ENCODE data around the gene GALNTL6. TPM values are rescaled to one million over a fixed set of nuclear protein-coding genes. Genes with fewer than 3 reads are reported as not detected.
"Not testable (repeated sequence)": the region's sequence is repeated elsewhere in the genome, so short reads cannot be mapped to it uniquely, and the experiment has no call there.

The GALNTL6 gene
- total RNA-seq, 1 experiment from 2014 or later, result not detected

DNA sequence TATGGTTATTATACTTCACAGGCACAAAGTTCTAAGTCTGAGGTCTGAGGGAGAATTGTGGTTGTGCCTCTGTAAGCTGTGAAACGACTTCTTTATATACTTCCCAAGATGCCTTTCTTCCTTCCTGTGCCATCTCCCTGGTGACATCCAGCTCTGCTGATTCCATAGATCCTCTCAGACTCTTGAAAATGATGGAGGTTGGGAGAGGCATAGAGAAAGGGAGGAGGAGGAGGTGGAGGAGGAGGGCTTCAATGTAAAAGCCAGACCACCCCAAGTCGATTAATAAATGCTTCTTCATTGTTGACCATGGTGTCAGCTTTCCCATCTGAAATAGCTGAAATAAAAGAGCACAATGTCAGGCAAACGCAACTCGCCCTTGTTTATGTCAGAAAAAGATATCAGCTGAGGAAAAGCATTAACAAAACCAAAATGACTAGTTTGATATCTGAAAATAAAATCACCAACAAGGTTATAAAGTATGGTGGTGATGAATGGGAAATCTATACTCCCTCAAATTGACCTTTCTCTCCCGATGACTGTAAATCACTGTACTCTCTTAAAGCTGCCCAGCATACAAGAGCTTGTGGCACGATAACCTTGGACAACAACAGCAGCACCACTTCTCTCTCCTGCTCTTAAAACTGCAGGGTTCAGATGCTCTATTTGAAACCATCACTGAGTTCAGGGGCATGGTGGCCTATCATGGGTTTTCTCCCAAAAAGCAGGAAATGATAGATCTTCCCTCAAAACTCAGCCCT lies 1125.0 kb downstream of the GALNTL6 start:
- no peak for DNase-seq (ENCODE audit: low spot score)

DNA sequence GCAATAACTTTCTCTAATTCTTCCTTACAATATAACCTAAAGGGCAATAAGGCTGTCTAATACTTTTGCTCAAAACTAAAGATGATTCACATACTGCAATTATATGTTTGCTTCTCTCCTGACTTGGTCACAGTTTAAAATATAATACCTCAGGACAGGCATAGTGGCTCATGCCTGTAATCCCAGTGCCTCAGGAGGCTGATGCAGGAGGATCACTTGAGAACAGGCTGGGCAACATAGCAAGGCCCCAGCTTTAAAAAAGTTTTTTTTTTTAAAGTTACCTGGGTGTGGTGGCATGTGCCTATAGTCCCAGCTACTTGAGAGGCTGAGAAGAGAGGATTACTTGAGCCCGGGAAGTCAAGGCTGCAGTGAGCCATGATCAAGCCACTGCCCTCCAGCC lies 1125.7 kb downstream of the GALNTL6 start:
- no peak for DNase-seq (ENCODE audit: low spot score)

DNA sequence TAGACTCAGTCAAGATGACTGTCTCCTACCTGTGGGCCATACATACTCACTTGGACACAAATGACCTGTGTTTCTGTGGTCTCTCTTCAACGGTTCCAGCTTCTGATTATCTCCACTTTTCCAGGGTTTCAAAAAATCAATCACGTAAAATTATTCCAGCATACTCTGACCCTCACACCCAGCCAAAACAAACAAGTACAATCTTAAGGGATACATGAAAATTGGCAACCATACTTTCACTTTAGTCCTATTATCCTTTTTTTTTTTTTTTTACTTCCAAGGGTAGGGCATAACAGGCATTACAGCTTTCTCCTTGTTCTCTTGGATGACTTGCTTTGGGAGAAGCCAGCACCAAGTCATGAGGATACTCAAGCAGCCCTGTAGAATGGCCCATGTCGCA lies 1129.6 kb downstream of the GALNTL6 start:
- no peak for DNase-seq (ENCODE audit: low spot score)

DNA sequence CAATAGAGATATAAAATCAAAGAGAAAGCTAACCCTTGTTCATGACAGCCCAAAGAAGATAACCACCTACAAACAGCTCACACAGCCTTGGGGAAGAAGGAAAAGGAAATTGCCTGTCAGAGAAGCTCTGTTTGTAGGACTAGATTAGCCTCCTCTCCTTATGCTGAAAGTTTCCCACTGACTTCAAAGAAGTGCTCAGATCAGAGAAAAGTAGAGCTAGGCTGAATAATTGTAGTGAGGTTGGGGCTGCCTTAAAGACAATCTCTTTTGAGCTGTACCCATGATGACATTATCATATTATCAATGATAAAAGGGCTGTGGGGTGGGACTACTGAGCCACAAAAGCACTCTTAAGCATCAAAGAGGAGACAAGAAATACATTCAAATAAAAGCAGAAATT lies 1132.4 kb downstream of the GALNTL6 start:
- no peak for DNase-seq (ENCODE audit: low spot score)

DNA sequence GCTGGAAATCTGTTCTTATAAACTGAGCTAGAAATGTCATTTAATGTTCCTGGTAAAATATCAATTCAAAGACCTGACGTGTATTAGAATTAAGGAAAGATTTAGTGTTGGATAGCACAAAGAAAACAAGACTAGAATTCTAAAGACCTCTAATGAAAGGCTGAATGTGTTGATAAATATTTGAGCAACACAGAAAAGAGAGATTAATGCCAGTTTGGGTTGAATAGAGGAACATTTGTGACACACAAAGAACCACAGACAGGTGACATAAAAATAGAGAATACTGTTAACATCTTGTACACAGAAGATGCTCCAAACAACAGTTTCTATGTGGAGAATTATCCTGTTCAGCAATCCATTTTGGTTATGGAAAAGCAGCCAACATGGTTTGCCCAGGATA lies 1133.3 kb downstream of the GALNTL6 start:
- no peak for DNase-seq (ENCODE audit: low spot score)

DNA sequence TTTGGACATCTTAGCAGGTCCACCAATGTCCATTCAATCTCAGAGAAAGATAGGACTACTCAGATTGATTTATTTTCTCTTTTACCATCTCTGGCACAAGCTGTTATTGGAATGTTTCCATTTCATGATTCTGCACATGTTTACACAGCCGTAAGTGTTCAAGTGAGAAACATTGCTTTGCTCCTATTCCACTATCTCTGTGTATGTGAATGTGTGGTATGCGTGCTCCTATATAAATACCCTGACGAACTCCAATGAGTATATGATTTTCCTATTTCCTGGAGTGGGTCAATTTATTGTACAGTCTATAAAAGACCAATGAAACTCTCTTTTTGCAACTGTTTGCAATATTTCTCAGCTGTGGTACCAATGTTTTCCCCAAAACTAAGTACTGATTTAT lies 1134.4 kb downstream of the GALNTL6 start:
- no peak for DNase-seq (ENCODE audit: low spot score)

DNA sequence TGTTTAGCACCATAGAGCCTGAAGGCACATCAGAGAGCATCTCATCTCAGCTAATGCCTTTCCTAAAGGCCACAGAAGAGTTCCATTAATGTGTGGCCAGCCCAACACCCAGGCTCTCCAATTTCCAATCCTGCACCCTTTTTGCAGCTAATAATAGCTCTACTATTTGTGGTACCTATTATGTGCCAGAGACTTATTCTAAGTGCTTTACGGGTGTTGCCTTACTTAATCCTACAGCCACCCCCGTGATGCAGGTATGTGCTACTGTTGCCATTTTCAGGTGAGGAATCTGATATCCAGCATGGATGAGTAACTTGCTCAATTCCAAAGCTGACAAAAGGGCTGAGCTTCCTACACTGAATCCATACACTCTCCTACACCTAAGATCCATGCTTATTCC lies 1137.8 kb downstream of the GALNTL6 start:
- no peak for DNase-seq (ENCODE audit: low spot score)

DNA sequence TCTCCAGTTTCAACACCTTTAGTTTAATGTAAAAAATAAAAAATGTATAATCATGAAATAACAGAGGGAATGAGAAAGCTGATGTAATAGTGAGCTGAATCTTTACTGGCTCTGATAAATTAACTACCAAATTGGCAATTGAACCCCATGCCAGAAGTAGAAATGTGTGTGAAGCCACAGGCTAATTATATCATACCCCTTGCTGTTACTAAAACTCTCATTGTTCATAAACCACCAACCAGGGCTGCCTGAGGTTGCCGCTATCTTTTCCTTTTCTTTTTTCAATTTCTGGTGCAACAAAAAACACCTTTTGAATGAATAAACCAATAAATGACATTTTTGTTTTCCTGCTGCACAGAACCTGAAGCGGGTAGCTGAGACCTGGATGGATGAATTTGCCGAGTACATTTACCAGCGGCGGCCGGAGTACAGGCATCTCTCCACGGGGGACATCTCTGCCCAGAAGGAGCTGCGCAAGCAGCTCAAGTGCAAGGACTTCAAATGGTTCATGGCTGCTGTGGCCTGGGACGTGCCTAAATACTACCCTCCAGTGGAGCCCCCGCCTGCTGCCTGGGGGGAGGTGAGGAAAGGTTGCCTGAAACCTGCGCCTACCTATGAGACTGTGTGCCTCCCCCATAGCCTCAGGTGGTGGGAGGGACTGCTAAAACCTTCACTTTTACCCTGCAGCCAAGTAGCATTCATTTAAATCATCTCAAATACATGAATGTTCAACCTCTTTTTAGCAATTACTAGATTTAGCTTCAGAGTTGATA lies 1138.7 kb downstream of the GALNTL6 start:
- no peak for DNase-seq (ENCODE audit: low spot score)

DNA sequence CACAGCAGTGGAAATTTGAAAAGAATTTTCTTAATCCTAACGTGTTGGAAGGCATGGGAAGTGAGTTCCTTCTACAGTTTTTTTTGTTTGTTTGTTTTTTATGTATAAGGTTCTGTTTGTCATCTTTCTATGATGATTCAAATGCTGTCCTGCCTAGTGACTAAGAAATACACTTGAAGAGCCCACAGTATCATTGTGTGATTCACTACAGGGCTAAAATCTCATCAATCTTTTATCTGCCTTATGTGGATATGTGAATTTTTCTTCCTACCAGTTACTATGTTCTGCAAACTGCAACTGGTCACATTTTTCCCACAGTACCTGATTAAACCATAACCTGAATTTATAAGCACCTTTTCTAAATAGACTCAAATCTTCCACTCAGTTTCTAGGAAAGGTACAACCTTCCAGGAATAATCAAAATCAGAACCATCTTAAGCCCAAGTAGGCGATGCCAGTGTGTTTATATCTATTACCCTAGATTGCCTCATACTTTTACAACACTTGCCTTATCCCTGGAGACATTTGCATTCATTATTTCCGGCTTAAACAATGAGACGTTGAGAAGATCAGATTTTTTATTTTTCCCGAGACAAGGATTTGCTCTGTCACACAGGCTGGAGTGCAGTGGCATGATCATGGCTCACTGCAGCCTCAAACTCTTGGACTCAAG lies 1140.8 kb downstream of the GALNTL6 start:
- no peak for DNase-seq (ENCODE audit: low spot score)

DNA sequence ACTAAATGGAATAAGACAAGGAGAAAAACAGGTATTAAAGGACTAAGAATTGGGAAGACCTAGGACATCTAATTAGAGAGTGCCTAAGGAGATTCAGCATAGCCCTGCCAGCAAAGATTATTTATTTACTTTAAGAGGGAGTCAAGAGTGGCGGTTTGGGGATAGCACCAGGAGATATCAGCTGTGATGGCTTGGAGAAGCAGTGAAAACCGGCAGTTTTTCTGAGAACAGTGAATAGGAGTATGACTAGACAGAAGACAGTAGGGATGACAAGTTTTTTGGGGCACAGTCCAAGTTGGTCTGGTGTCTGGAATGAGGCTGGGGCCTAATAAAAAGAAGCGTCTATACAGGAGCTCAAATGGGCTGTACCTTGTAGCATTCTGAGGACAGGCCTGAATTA lies 1143.1 kb downstream of the GALNTL6 start:
- not testable (repeated sequence) for DNase-seq (ENCODE audit: low spot score)

DNA sequence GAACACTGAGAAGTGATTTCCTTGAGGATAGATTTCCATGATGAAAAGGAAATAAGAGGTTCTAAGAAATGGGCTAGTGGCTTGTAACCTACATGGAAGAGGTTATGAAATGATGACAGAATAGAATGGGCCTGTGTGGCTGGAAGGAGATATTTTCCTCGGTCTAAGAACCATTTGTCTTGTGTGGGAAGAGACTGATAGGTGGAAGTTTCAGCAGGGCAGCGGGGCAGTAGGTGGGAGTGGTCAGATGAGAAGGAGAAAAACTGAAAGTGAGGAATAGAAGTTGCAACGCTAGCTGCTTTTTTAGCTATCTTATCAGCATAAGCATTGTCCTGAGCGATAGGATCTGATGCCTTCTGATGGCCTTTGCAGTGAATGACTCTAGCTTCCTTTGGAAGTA lies 1144.0 kb downstream of the GALNTL6 start:
- no peak for DNase-seq (ENCODE audit: low spot score)

DNA sequence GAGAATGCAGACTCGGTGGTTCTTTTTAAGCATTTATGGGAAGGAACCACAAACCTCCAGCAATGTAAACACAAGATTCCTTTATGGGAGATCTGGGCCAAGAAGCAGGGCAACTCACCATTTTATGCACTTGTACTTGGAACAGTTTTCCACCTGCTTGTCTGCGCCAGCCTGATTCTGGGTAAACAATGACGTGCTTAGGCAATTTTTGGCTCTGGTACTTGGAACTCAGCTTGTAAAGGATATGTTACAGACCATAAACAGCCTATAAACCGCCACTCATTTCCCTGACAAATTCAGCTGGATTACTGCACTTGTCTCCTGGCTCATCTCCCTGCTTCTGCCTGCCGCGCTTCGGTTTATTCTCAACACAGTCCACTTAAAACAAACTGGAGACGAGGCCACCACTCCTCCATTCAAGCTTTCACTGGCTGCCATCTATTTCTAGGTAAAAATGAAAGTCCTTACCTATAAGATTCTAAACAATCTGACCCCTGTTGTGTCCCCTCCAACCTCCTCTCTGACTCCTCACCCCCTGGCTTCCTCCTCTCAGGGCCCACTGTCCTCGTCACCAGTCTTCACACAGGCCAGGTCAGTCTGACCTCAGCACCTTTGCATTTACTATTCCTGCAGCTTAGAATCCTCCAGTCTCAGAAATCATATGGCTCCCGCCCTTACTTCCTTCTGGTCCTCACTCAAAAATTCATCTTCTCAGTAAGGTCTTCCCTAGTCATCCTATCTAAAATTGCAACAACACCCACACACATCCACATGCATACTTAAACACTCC lies 1149.6 kb downstream of the GALNTL6 start:
- DNase-seq (ENCODE audit: low spot score), result peak; percentile 6

DNA sequence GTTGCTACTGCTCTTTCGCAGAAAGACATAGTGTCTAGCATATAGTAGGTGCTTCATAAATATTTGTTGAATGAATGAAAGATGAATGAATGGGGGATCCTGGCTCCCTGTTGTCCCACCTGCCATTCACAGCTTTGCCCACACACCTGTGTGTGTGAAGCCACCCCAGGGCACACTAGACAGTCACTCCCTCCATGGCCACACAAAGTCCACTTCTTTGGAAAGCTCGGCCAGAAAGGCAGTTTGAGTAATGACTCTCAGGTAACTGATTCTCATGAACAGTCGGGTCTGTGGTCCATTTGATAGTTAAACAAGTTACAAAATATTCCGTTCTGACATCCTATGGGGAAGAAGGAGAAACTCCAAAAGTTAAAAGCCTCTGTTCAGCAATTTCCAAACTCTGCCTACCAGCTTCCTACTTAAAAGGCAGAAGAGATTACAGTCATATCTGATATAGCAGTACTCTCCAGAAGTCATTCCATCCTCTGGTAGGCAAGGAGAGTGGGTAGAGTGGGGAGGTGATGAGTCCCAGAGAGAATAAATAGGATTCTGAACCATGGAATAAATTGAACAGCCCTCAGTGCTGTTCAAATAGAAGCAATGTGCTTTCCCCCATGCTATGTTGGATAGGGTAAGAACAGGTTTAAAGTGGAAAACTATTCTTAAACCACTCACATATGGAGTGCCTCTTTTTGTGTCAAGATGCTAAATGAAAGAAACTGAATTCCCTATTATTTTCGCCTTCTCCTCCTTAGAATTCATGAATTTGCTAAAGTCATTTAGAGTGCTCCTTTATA lies 1150.5 kb downstream of the GALNTL6 start:
- no peak for DNase-seq (ENCODE audit: low spot score)

DNA sequence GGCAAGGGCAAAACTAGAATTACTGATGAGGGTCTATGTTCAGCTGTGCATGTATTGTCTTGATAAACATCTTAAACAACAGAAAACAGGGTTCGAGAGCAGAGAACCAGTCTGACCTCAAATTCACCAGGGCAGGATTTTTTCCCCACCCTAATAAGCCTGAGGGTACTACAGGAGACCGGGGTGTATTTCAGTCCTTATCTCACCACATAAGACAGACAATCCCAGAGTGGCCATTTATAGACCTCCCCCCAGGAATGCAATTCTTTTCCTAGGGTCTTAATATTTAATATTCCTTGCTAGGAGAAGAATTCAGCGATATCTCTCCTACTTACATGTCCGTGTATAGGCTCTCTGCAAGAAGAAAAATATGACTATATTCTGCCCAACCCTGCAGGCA lies 1157.0 kb downstream of the GALNTL6 start:
- not testable (repeated sequence) for DNase-seq (ENCODE audit: low spot score)

DNA sequence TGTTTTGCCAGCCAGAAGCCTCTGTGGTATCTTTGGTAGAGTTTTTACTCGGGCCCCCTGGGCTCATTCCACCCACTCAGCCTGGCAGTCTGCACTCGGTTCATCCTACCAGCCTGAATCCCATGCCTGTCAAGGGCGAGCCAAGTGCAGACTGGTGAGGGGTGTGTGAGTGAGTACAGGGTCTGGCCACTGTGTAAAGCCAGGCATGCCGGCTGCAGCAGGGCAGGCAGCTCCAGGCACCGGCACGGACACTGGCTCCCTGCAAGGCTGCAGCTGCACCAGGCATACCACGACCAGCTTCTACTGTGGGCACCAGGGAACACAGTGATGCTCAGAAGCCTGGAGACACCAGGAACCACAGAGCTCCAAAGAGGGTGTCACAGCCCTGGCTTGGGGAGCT lies 1161.4 kb downstream of the GALNTL6 start:
- DNase-seq (ENCODE audit: low spot score), result no peak

DNA sequence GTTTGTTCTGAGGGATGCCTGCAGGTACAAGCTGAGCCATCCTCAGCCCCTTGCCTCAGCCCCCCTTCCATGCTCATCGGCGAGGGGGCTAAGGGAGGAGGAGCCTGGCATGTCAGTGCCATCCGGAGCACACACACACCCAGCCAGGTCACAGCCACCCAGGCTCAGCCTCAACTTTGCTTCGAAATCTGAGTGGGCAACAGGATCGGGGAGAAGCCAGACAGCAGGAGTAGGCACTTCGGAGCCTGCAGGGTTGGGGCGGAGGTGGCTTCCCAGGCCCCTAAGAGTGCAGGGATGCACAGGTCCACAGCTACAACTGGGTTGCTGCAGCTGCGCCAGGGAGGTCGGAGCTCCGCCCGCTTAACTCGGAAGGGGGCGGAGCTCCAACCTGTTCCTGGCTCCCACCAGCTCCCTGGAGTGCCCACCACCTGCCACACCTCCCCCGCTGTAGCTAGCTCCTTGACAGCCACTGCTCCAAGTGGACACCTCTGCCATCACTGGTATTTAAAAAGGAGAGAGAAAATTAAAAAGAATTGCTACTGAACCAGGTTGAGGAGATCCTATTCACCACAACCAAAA lies 1162.5 kb downstream of the GALNTL6 start:
- no peak for DNase-seq (ENCODE audit: low spot score)

DNA sequence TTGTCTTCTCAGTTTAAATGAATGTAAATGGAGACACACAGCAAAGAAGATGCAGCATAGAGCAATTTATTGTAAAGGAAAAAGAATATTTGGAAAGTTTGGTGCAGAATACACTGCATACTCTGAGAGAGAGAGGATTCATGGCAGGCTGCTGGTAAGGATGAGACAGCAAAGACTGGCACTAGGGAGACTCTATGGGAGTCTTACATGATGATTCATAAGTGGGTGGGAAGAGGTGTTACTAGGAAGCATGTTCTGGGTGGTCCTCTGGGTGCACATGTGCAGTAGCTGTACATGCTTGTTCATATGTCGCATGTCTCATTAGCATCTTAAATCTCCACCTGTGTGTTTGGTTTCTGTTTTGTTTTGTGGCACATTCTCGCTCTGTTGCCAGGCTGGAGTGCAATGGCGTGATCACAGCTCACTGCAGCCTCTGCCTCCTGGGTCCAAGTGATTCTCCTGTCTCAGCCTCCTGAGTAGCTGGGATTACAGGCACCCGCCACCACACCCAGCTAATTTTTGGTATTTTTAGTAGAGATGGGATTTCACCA lies 1164.4 kb downstream of the GALNTL6 start:
- not testable (repeated sequence) for DNase-seq (ENCODE audit: low spot score)

DNA sequence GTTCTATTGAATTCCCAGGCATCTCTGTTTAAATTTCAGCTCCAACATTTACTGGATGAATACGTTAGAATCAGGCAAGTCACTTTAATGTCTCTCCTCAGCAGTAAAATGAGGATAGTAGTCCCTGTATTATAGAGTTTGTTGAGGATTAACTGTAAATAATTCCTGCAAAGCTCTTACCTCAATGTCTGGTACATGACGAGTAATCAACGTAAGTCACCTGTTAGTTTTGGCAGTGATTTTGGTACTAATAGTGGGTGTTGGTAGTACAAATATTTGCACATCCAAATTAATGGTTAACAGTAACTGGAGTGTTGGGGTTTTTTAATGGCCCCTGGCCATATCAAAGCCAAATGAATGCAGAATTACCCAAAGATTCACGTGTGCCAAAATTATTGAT lies 1165.6 kb downstream of the GALNTL6 start:
- DNase-seq (ENCODE audit: low spot score), result no peak

DNA sequence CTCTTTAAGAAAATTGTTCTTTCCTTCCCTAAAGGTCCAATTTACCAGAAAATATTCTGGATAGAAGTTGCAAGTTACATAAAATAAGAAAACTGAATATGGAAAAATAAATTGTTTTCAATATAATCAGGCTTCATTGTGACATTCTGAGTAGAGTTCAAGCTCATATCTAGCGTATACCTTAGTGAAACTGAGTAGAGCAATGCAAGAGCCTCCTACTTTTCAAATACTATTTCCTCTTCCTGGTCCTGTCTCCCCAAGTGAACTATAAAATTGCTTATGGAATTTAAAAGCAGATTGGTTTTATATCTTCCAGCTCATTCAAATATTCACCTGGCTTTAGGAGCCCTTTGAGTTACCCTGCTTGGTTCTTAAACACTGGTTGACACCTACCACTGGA lies 1166.1 kb downstream of the GALNTL6 start:
- no peak for DNase-seq (ENCODE audit: low spot score)

DNA sequence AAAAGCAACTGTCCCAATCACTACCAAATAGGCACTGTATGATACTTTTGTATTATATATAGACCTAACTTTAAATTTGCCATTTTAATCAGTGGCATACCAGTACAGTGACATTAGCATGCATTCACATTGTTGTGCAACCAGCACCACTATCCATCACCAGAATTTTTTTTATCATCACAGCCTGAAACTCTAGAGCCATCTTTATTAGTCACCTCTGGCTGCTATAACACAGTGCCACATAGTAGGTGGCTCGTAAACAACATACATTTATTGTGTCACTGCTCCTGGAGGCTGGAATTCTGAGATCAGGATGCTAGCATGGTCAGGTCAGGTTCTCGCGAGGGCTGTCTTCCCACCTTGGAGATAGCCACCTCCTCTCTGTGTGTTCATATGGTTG lies 1167.0 kb downstream of the GALNTL6 start:
- DNase-seq (ENCODE audit: low spot score), result no peak
